ENCODE measurements around the gene EMID1. TPM values are rescaled to one million over a fixed set of nuclear protein-coding genes. Genes with fewer than 3 reads are reported as not detected.
"Not testable (repeated sequence)": the region's sequence is repeated elsewhere in the genome, so short reads cannot be mapped to it uniquely, and the experiment has no call there.

The EMID1 gene
- total RNA-seq, 2 experiments from 2014 or later, result not detected

DNA sequence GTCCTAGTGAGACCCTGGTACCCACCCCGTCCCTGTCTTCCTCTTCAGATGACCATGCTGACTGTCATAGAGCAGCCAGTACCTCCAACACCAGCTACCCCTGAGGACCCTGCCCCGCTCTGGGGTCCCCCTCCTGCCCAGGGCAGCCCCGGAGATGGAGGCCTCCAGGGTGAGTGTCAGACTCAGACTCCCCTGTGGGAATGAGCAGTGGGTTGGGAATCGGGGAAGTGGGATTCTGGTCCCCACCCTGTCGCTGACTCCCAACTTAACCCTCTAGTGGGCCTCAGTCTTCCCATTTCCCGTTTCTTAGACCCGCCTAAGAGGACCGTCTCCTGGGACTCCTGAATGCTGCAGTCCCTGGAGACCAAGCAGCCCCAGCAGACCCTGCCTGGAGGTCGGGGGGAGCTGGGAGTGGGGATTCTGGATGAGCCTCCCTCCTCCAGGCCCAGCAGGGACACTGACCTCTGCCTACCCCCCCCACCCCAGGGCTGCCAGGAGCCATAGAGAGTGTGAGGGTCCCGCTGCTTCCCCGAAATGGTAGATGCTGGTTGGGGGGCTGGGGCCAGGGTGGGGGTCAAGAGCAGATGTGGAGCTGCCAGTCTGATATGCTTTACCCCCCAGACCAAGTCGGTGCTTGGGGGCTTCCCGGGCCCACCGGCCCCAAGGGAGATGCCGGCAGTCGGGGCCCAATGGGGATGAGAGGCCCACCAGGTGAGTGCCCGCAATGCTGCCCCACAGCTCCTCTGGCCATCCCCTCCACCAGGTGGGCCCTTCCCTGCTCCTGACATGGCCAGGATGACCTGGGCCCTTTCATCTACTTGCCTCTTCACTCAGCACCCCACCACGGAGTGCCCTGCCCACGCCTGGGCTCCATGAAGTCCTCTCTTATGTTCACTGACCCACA is 25.5 kb downstream of the EMID1 start:
- Mint-ChIP-seq H3K4me1 (ENCODE audit: low read depth) (no peaks in the 10 kb centered on the region), H3K27ac (no peak overlapping the region), H3K4me3 (no peak overlapping the region), H3K9me3 (ENCODE audit: insufficient read depth) (peaks cover 4% of the 10 kb centered on the region), H3K27me3 (ENCODE audit: low read depth) (peaks cover 7% of the 10 kb centered on the region), H3K36me3 (ENCODE audit: low read depth) (no peaks in the 10 kb centered on the region)
- ChIA-PET POLR2A (no interaction called here), CTCF (no interaction called here)
- DNase-seq, result no peak
- ATAC-seq, result no peak

DNA sequence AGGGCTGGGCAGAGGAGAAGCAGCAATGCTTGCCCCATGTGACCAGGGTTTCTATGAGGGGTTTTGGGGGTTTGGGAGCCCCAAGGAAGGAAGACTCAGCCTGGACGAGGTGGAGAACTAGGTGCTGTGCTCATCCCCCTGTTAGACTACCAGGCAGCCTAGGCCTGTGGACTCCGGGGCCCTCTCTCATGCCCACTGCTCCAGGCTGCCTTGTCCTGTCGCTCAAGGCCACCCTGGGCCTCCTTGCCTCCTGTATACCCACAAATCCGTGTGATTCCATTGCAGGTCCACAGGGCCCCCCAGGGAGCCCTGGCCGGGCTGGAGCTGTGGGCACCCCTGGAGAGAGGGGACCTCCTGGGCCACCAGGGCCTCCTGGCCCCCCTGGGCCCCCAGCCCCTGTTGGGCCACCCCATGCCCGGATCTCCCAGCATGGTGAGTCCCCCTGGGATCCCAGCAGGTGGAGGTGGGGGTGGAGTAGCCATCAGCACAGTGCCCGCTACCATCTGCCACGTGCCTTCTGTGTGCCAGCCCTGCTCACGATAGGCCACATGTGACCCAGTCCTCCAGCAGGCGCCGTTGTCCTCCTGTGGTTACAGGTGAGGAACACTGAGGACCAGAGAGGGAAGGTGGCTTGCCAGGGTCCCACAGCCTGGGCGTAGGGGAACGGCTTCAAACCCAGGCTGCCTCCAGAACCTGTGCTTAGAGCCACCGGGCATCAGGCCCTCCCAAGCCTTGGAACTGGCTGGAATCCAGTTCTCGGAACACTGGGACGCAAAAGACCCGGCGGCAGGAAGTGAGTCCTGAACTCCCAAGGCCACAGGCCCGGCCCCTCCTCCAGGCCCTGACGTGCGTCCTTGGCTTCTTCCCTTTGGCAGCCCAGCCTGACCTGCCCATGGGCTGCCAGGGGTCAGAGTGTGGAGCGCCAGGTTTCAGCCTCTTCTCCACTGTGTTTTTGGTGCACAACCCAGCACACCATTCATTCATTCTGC is 26.6 kb downstream of the EMID1 start:
- H3K4me3 Mint-ChIP-seq, result no peak overlapping the region
- H3K4me1 Mint-ChIP-seq (ENCODE audit: low read depth), result no peaks in the 10 kb centered on the region
- CTCF ChIA-PET, result no interaction called here
- ATAC-seq (no peak), DNase-seq (no peak)
- H3K36me3 Mint-ChIP-seq (ENCODE audit: low read depth), result no peaks in the 10 kb centered on the region
- peaks cover 7% of the 10 kb centered on the region for H3K27me3 Mint-ChIP-seq (ENCODE audit: low read depth)
- POLR2A ChIA-PET, result no interaction called here
- no peak overlapping the region for H3K27ac Mint-ChIP-seq
- H3K9me3 Mint-ChIP-seq (ENCODE audit: insufficient read depth), result peaks cover 4% of the 10 kb centered on the region

DNA sequence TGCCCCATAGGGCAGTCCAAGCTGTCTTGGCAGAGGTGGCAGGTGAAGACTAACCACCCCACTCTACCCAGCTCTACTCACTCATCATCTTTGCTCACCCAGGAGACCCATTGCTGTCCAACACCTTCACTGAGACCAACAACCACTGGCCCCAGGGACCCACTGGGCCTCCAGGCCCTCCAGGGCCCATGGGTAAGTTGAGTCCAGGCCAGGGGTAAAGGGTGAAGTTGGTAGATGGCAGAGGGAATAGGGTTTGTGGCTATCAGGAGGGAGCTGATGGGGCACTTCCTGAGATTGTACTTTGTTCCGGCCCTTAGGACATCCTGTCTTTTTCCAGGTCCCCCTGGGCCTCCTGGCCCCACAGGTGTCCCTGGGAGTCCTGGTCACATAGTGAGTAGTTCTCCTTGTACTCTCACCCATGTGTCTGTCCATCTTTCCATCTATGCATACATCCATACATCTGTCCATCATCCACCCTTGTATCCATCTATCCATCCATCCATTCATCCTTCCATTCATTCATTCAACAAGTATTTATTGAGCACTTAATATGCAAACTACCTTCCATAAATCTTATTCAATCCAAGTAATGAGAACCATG is 27.7 kb downstream of the EMID1 start:
- peaks cover 5% of the 10 kb centered on the region for H3K27me3 Mint-ChIP-seq (ENCODE audit: low read depth)
- no peaks in the 10 kb centered on the region for H3K36me3 Mint-ChIP-seq (ENCODE audit: low read depth)
- ATAC-seq (no peak), DNase-seq (no peak)
- H3K4me1 Mint-ChIP-seq (ENCODE audit: low read depth), result no peaks in the 10 kb centered on the region
- ChIA-PET CTCF (interaction anchor here (1.0 to 1.2 kb wide), 2 partner anchors 12 to 13 kb away, joined by 3 to 4 read pairs; no protein-coding TSS in a partner anchor), POLR2A (no interaction called here)
- H3K27ac Mint-ChIP-seq, result no peak overlapping the region
- peaks cover 4% of the 10 kb centered on the region for H3K9me3 Mint-ChIP-seq (ENCODE audit: insufficient read depth)
- no peak overlapping the region for H3K4me3 Mint-ChIP-seq

DNA sequence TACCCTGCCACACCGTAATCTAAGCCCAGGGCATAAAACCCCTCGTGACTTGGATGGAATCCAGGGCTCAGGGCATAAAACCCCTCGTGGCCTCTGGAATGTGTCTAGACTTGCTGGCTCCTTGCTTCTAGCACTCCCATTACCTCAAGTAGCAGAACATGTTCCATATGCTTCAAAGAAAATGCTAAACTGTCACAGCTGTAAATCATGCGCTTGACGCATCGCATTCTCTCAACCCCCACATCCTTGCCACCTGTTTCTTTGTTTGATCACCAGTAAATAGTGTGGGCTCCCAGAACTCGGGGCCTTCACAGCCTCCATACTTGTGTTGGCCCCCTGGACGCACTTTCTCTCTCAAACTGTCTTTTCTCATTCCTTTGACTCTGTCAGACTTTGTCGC is 34.8 kb downstream of the EMID1 start:
- H3K27ac Mint-ChIP-seq; ATAC-seq; H3K4me1 Mint-ChIP-seq (ENCODE audit: low read depth); DNase-seq; CTCF ChIA-PET; H3K36me3 Mint-ChIP-seq (ENCODE audit: low read depth); H3K4me3 Mint-ChIP-seq: not testable (repeated sequence)
- POLR2A ChIA-PET, result interaction anchor here (1.0 kb wide), 1 partner anchor 30 kb away, joined by 3 read pairs; no protein-coding TSS in a partner anchor
- Mint-ChIP-seq H3K9me3 (ENCODE audit: insufficient read depth) (peaks cover 10% of the 10 kb centered on the region), H3K27me3 (ENCODE audit: low read depth) (peaks cover 17% of the 10 kb centered on the region)

DNA sequence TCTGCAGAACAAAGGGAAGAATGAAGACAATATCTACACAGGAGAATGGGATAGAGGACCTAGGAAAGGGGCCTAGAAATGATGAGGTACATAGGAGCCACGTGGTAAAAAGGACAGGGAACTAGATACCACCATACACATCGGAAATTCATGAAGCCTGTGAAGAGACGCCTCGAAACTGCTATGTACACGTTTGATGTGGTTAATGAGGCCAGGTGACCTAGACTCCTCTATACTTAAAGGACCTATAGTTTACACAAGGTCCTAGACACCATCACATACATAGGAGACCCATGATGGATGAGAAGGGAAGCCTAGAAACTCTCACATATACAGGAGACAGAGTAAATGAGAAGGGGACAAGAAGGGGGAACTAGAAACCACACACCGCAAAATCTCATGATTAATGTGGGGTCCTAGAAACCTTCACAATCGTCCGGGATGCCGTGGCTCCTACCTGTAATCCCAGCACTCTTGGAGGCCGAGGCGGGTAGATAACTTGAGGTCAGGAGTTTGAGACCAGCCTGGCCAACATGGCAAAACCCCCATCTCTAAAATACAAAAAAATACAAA is 38.3 kb downstream of the EMID1 start:
- CTCF ChIA-PET, result interaction anchor here (2.1 to 3.5 kb wide), 2 partner anchors 41 to 204 kb away, joined by 21 to 25 read pairs; no protein-coding TSS in a partner anchor
- H3K27me3 Mint-ChIP-seq (ENCODE audit: low read depth), result peaks cover 17% of the 10 kb centered on the region
- ATAC-seq (no peak), DNase-seq (no peak)
- no peak overlapping the region for H3K4me3 Mint-ChIP-seq
- H3K9me3 Mint-ChIP-seq (ENCODE audit: insufficient read depth), result peaks cover 10% of the 10 kb centered on the region
- POLR2A ChIA-PET, result no interaction called here
- no peaks in the 10 kb centered on the region for H3K36me3 Mint-ChIP-seq (ENCODE audit: low read depth)
- no peak overlapping the region for H3K27ac Mint-ChIP-seq
- peaks cover 2% of the 10 kb centered on the region for H3K4me1 Mint-ChIP-seq (ENCODE audit: low read depth)

DNA sequence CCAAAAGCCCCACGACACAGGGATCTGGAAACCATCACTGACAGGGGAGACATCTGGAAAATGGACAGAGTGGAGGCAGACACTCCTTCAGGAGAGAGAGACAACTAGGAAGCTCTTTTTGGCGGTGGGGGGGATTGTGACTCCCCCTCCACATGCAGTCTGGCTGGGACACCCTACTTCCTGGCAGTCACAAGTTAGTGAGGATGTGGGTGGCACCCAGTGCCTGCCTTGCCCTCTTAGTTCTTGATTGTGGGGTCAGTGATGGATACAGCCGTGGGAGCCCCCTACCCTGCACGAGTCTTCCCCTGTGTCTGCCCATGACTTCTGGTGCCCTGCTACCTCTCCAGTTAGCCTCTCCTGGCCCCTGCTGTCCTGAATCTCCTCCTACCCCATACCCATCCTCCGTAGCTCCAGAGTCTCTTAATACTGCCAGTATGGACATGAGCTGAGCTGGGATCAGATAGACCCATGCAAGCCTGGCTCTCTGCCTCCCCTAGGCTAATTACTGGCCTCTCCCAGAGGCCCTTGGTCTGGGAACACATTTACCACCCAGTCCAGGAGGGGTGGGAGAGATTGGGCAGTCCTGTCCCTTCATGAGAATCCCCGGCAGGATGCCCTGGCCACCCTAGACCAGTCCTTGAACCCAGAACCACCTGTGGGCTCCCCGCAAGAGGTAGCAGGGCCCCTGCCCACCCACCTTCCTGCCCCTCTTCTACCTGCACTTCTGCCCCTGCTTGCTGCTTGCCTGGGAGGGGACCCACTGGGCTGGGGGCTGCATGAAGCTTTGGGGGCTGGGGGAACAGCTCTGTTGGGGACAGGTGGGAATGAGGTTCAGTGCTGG is 39.3 kb downstream of the EMID1 start:
- H3K36me3 Mint-ChIP-seq (ENCODE audit: low read depth), result no peaks in the 10 kb centered on the region
- H3K4me1 Mint-ChIP-seq (ENCODE audit: low read depth), result peaks cover 2% of the 10 kb centered on the region
- ChIA-PET POLR2A (no interaction called here), CTCF (interaction anchor here (0.6 to 3.5 kb wide), 30 partner anchors 9 to 759 kb away, joined by 3 to 25 read pairs (median 4); partner anchors contain the start of genes EMID1, EWSR1 and RHBDD3)
- peaks cover 10% of the 10 kb centered on the region for H3K9me3 Mint-ChIP-seq (ENCODE audit: insufficient read depth)
- no peak overlapping the region for H3K27ac Mint-ChIP-seq
- ATAC-seq, result no peak
- DNase-seq, result no peak
- no peak overlapping the region for H3K4me3 Mint-ChIP-seq
- H3K27me3 Mint-ChIP-seq (ENCODE audit: low read depth), result peaks cover 14% of the 10 kb centered on the region

DNA sequence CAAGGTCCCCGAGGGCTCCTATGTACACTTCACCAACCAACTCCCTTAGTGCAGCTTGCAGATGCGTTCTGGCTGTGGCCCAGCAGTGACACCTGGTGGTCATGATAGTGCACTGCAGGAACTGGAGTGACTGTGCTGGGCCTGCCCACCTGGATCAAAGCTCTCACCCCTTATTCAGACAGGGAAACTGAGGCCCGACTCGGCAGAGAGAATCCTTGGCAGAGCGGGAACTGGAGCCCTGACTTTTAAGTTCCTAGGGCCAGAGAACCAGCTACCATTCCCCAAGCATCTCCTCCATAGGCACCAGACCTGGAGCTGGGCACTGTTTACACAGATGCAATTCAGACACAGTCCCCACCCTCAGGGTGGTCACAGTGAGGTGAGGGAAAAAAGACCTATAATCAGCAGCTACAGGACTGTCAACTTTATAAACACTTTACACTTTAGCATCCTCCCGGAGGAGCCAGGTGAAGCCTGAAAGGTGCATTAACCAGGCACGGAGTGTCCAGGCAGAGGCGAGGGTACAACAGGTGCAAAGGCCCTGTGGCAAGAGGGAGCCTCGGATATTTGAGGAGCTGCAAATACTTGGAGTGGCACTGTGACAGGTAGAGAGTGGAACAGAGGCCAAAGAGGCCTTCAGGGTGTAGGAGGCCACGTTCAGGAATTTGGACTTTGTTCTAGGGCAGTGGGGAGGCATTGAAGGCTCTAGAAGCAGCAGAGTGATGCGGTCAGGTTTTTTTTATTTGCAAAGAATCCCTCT is 40.1 kb downstream of the EMID1 start:
- DNase-seq, result peak; percentile 79

DNA sequence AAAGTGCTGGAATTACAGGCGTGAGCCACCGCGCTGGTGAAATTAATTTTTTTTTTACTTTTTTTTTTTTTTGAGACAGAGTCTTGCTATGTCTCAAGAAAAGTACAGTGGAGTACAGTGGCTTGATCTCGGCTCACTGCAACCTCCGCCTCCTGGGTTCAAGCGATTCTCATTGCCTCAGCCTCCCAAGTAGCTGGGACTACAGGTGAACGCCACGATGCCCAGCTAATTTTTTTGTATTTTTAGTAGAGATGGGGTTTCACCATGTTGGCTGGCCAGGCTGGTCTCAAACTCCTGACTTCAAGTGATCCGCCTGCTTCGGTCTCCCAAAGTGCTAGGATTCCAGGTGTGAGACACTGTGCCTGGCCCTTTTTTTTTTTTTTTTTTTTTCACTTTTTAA is 42.2 kb downstream of the EMID1 start:
- POLR2A ChIA-PET; H3K9me3 Mint-ChIP-seq (ENCODE audit: insufficient read depth); H3K4me1 Mint-ChIP-seq (ENCODE audit: low read depth); DNase-seq; H3K36me3 Mint-ChIP-seq (ENCODE audit: low read depth); H3K4me3 Mint-ChIP-seq; CTCF ChIA-PET; H3K27ac Mint-ChIP-seq; ATAC-seq: not testable (repeated sequence)
- peaks cover 16% of the 10 kb centered on the region for H3K27me3 Mint-ChIP-seq (ENCODE audit: low read depth)

More for the DNA sequence above, 40.1 kb downstream of the EMID1 start:
- ChIA-PET CTCF (interaction anchor here (0.6 to 3.5 kb wide), 33 partner anchors 9 to 759 kb away, joined by 3 to 25 read pairs (median 4); partner anchors contain the start of genes EMID1, EWSR1 and RHBDD3), POLR2A (no interaction called here)
- ATAC-seq, result peak; percentile 86
- H3K9me3 Mint-ChIP-seq (ENCODE audit: insufficient read depth), result peaks cover 10% of the 10 kb centered on the region
- H3K4me1 Mint-ChIP-seq (ENCODE audit: low read depth), result peaks cover 2% of the 10 kb centered on the region
- H3K27me3 Mint-ChIP-seq (ENCODE audit: low read depth), result peaks cover 15% of the 10 kb centered on the region
- no peaks in the 10 kb centered on the region for H3K36me3 Mint-ChIP-seq (ENCODE audit: low read depth)
- H3K4me3 Mint-ChIP-seq, result no peak overlapping the region
- no peak overlapping the region for H3K27ac Mint-ChIP-seq

DNA sequence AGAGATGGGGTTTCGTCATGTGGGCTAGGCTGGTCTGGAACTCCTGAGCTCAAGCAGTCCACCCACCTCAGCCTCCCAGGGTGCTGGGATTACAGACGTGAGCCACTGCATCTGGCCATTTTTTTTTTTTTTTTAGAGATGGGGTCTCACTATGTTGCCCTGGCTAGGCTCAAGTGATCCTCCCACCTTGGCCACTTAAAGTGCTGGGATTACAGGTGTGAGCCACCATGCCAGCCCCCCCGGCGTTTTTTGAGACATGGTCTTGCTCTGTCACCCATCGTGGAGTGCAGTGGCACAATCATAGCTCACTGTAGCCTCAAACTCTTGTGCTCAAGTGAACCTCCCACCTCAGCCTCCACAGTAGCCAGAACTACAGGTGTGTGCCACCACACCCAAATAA is 45.6 kb downstream of the EMID1 start:
- no peaks in the 10 kb centered on the region for H3K36me3 Mint-ChIP-seq (ENCODE audit: low read depth)
- ChIA-PET POLR2A (no interaction called here), CTCF (no interaction called here)
- no peak for DNase-seq
- no peak overlapping the region for H3K27ac Mint-ChIP-seq
- H3K9me3 Mint-ChIP-seq (ENCODE audit: insufficient read depth), result no peaks in the 10 kb centered on the region
- no peak for ATAC-seq
- H3K4me1 Mint-ChIP-seq (ENCODE audit: low read depth), result peaks cover 11% of the 10 kb centered on the region
- peaks cover 7% of the 10 kb centered on the region for H3K27me3 Mint-ChIP-seq (ENCODE audit: low read depth)
- no peak overlapping the region for H3K4me3 Mint-ChIP-seq

All from activated CD8-positive, alpha-beta T cell treated with anti-CD3 and anti-CD28 coated beads, Interleukin-2, amount 10 ng/mL, durations not matched to agents 7 days and 5 days (primary cell).